Liver (tissue), 3 donors: ENCODE measurements around the gene ACKR4.

ENCODE experiments used
- CTCF ChIP-seq: fragments of 150-350 bp; IDR thresholded peaks from 2 replicates; pipeline ENCODE4 v1.5.1; 2017; ENCODE audit warnings: improper control_type of control experiment, low read depth, low read length; ENCODE audit not compliant: missing input control
- EGR1 ChIP-seq, 2 donors: IDR thresholded peaks; 2 replicates each; pipeline ENCODE4 v1.6.1; 2016 to 2018; ENCODE audit warnings: antibody characterized with exemption in 2 of 2, low read depth in 2 of 2
- HNF4G ChIP-seq: IDR thresholded peaks from 2 replicates; pipeline ENCODE4 v1.6.1; 2016; ENCODE audit warnings: antibody characterized with exemption
- NR2F2 ChIP-seq: IDR thresholded peaks from 2 replicates; pipeline ENCODE4 v1.6.1; 2016; ENCODE audit warnings: antibody characterized with exemption
- RAD21 ChIP-seq, 2 donors: IDR thresholded peaks; 2 replicates each; pipeline ENCODE4 v1.6.1; 2016; ENCODE audit warnings: antibody characterized with exemption in 2 of 2, mild to moderate bottlenecking in 2 of 2
- REST ChIP-seq: IDR thresholded peaks from 2 replicates; pipeline ENCODE4 v1.6.1; 2016; ENCODE audit warnings: antibody characterized with exemption, mild to moderate bottlenecking
- donor health status: healthy.
- donor health status: healthy.

- no peak for TF ChIP-seq NR2F2
- TF ChIP-seq CTCF = no peak
- TF ChIP-seq HNF4G = no peak
- no peak for TF ChIP-seq RAD21 (IDR thresholded peaks at IDR 0.05)
- TF ChIP-seq EGR1 (IDR thresholded peaks at IDR 0.05; ENCODE audit: low read depth in 2 of 2) = no peak
- no peak for TF ChIP-seq REST
Measured at GRCh38 chr3:132593947-132594323, 3.1 kb upstream of the ACKR4 start.
